ENCODE data around the gene FPR1. TPM values are rescaled to one million over a fixed set of nuclear protein-coding genes. Genes with fewer than 3 reads are reported as not detected.

Gene FPR1
- total RNA-seq, 2 experiments from 2014 or later = not detected

GRCh38 chr19:51715850-51716249 lies 35.8 kb downstream of the FPR1 start:
- Mint-ChIP-seq H3K27ac (no peak overlapping the region), H3K27me3 (peaks cover 31% of the 10 kb centered on the region), H3K9me3 (peaks cover 4% of the 10 kb centered on the region), H3K4me3 (no peak overlapping the region), H3K4me1 (no peaks in the 10 kb centered on the region), H3K36me3 (peaks cover 2% of the 10 kb centered on the region)
- ATAC-seq (ENCODE audit: low read depth) (no peak), DNase-seq (no peak)
- POLR2A ChIA-PET = no interaction called here

GRCh38 chr19:51714848-51715247 lies 36.8 kb downstream of the FPR1 start:
- Mint-ChIP-seq H3K9me3 (peaks cover 8% of the 10 kb centered on the region), H3K36me3 (peaks cover 2% of the 10 kb centered on the region), H3K27ac (no peak overlapping the region), H3K4me1 (no peaks in the 10 kb centered on the region), H3K27me3 (peaks cover 27% of the 10 kb centered on the region), H3K4me3 (no peak overlapping the region)
- DNase-seq = no peak
- no peak for ATAC-seq (ENCODE audit: low read depth)
- POLR2A ChIA-PET = interaction anchor here (0.6 kb wide), 1 partner anchor 406 kb away, joined by 3 read pairs; no protein-coding TSS in a partner anchor

- Mint-ChIP-seq H3K27me3 (peaks cover 20% of the 10 kb centered on the region), H3K4me3 (no peak overlapping the region), H3K27ac (no peak overlapping the region), H3K4me1 (no peaks in the 10 kb centered on the region), H3K36me3 (no peaks in the 10 kb centered on the region), H3K9me3 (peaks cover 4% of the 10 kb centered on the region)
- DNase-seq (no peak), ATAC-seq (ENCODE audit: low read depth) (no peak)
- POLR2A ChIA-PET = interaction anchor here (0.6 kb wide), 1 partner anchor 839 kb away, joined by 3 read pairs; no protein-coding TSS in a partner anchor
Observed at GRCh38 chr19:51713319-51714285, 38.1 kb downstream of the FPR1 start.

GRCh38 chr19:51712461-51713081 lies 39.1 kb downstream of the FPR1 start:
- DNase-seq (no peak), ATAC-seq (ENCODE audit: low read depth) (no peak)
- H3K27ac Mint-ChIP-seq = no peak overlapping the region
- H3K4me3 Mint-ChIP-seq = no peak overlapping the region
- H3K36me3 Mint-ChIP-seq = peaks cover 3% of the 10 kb centered on the region
- H3K27me3 Mint-ChIP-seq = peaks cover 11% of the 10 kb centered on the region
- H3K9me3 Mint-ChIP-seq = peaks cover 4% of the 10 kb centered on the region
- POLR2A ChIA-PET = no interaction called here
- no peaks in the 10 kb centered on the region for H3K4me1 Mint-ChIP-seq

GRCh38 chr19:51711702-51712101 lies 40.0 kb downstream of the FPR1 start:
- Mint-ChIP-seq H3K4me1 (no peaks in the 10 kb centered on the region), H3K4me3 (no peak overlapping the region), H3K27me3 (peaks cover 11% of the 10 kb centered on the region), H3K27ac (no peak overlapping the region), H3K36me3 (peaks cover 5% of the 10 kb centered on the region), H3K9me3 (peaks cover 4% of the 10 kb centered on the region)
- no peak for DNase-seq
- POLR2A ChIA-PET = no interaction called here
- no peak for ATAC-seq (ENCODE audit: low read depth)

- H3K36me3 Mint-ChIP-seq = peaks cover 14% of the 10 kb centered on the region
- peaks cover 11% of the 10 kb centered on the region for H3K27me3 Mint-ChIP-seq
- no peak overlapping the region for H3K4me3 Mint-ChIP-seq
- H3K9me3 Mint-ChIP-seq = peaks cover 4% of the 10 kb centered on the region
- peaks cover 4% of the 10 kb centered on the region for H3K4me1 Mint-ChIP-seq
- no peak overlapping the region for H3K27ac Mint-ChIP-seq
- DNase-seq (no peak), ATAC-seq (ENCODE audit: low read depth) (no peak)
- POLR2A ChIA-PET = no interaction called here
Observed at GRCh38 chr19:51710163-51710562, 41.5 kb downstream of the FPR1 start.

- peaks cover 7% of the 10 kb centered on the region for H3K4me1 Mint-ChIP-seq
- H3K36me3 Mint-ChIP-seq = peaks cover 18% of the 10 kb centered on the region
- ATAC-seq (ENCODE audit: low read depth) = no peak
- POLR2A ChIA-PET = no interaction called here
- H3K4me3 Mint-ChIP-seq = no peak overlapping the region
- DNase-seq = no peak
- no peak overlapping the region for H3K27ac Mint-ChIP-seq
- H3K9me3 Mint-ChIP-seq = peaks cover 4% of the 10 kb centered on the region
- H3K27me3 Mint-ChIP-seq = peaks cover 11% of the 10 kb centered on the region
Observed at GRCh38 chr19:51709575-51709974, 42.1 kb downstream of the FPR1 start.

GRCh38 chr19:51708811-51709210 lies 42.9 kb downstream of the FPR1 start:
- POLR2A ChIA-PET = no interaction called here
- Mint-ChIP-seq H3K27ac (no peak overlapping the region), H3K4me3 (no peak overlapping the region), H3K4me1 (peaks cover 7% of the 10 kb centered on the region), H3K9me3 (peaks cover 4% of the 10 kb centered on the region), H3K27me3 (peaks cover 11% of the 10 kb centered on the region), H3K36me3 (peaks cover 20% of the 10 kb centered on the region)
- no peak for DNase-seq
- no peak for ATAC-seq (ENCODE audit: low read depth)

- no peak overlapping the region for H3K27ac Mint-ChIP-seq
- H3K4me1 Mint-ChIP-seq = peaks cover 16% of the 10 kb centered on the region
- peaks cover 5% of the 10 kb centered on the region for H3K9me3 Mint-ChIP-seq
- no peak for ATAC-seq (ENCODE audit: low read depth)
- no peak overlapping the region for H3K4me3 Mint-ChIP-seq
- peaks cover 24% of the 10 kb centered on the region for H3K27me3 Mint-ChIP-seq
- POLR2A ChIA-PET = no interaction called here
- H3K36me3 Mint-ChIP-seq = peaks cover 24% of the 10 kb centered on the region
- no peak for DNase-seq
Observed at GRCh38 chr19:51706885-51707284, 44.8 kb downstream of the FPR1 start.

GRCh38 chr19:51706296-51706695 lies 45.4 kb downstream of the FPR1 start:
- no peak overlapping the region for H3K27ac Mint-ChIP-seq
- peaks cover 21% of the 10 kb centered on the region for H3K27me3 Mint-ChIP-seq
- H3K4me3 Mint-ChIP-seq = peak overlapping the region; percentile 22
- peaks cover 24% of the 10 kb centered on the region for H3K36me3 Mint-ChIP-seq
- DNase-seq = no peak
- H3K9me3 Mint-ChIP-seq = peaks cover 5% of the 10 kb centered on the region
- POLR2A ChIA-PET = no interaction called here
- H3K4me1 Mint-ChIP-seq = peaks cover 16% of the 10 kb centered on the region
- ATAC-seq (ENCODE audit: low read depth) = no peak

GRCh38 chr19:51704626-51705025 lies 47.1 kb downstream of the FPR1 start:
- no peak for ATAC-seq (ENCODE audit: low read depth)
- peak overlapping the region; percentile 93 for H3K4me3 Mint-ChIP-seq
- H3K27me3 Mint-ChIP-seq = peaks cover 13% of the 10 kb centered on the region
- POLR2A ChIA-PET = interaction anchor here (0.9 to 1.0 kb wide), 4 partner anchors 10 to 65 kb away, joined by 3 to 4 read pairs (median 4); no protein-coding TSS in a partner anchor
- H3K27ac Mint-ChIP-seq = peak overlapping the region; percentile 85
- peaks cover 2% of the 10 kb centered on the region for H3K9me3 Mint-ChIP-seq
- DNase-seq = no peak
- peaks cover 16% of the 10 kb centered on the region for H3K4me1 Mint-ChIP-seq
- H3K36me3 Mint-ChIP-seq = peaks cover 24% of the 10 kb centered on the region

GRCh38 chr19:51703575-51704515 lies 47.8 kb downstream of the FPR1 start:
- Mint-ChIP-seq H3K4me1 (peaks cover 16% of the 10 kb centered on the region), H3K9me3 (peaks cover 4% of the 10 kb centered on the region), H3K27ac (peak overlapping the region; percentile 85), H3K27me3 (peaks cover 13% of the 10 kb centered on the region), H3K4me3 (peak overlapping the region; percentile 93), H3K36me3 (peaks cover 24% of the 10 kb centered on the region)
- POLR2A ChIA-PET = interaction anchor here (0.7 to 1.2 kb wide), 6 partner anchors 9 to 108 kb away, joined by 3 to 6 read pairs (median 4); no protein-coding TSS in a partner anchor
- DNase-seq (peak; percentile 98), ATAC-seq (ENCODE audit: low read depth) (peak; percentile 95)

Data from activated naive CD8-positive, alpha-beta T cell treated with anti-CD3 and anti-CD28 coated beads, Interleukin-2, amount 10 ng/mL, durations not matched to agents 7 days and 5 days (primary cell).